Stimulated activated memory B cell treated with anti-CD40 and anti-IgM and Interleukin-4, amounts not matched to agents 10 μg/mL and 1 μg/mL and 100 μg/mL, for 72 hours (primary cell): ENCODE data around the gene CD109.
"Not testable (repeated sequence)": the region's sequence is repeated elsewhere in the genome, so short reads cannot be mapped to it uniquely, and the experiment has no call there.

Source experiments
- ATAC-seq: fragments of 150-1000 bp; cut with Tn5 transposase; 2 replicates; pipeline ENCODE4 v1.10.0; 2021
- H3K27ac Mint-ChIP-seq: one replicate; pipeline ENCODE4 v1.8.0; 2022; ENCODE audit warnings: mild to moderate bottlenecking, mixed read lengths
- H3K27me3 Mint-ChIP-seq: one replicate; pipeline ENCODE4 v1.8.0; 2022; ENCODE audit warnings: mixed read lengths
- H3K36me3 Mint-ChIP-seq: one replicate; pipeline ENCODE4 v1.8.0; 2022; ENCODE audit warnings: mixed read lengths
- H3K4me1 Mint-ChIP-seq: one replicate; pipeline ENCODE4 v1.8.0; 2022; ENCODE audit warnings: mixed read lengths
- H3K4me3 Mint-ChIP-seq: one replicate; pipeline ENCODE4 v1.8.0; 2022; ENCODE audit warnings: mild to moderate bottlenecking, moderate library complexity, mixed read lengths
- H3K9me3 Mint-ChIP-seq: one replicate; pipeline ENCODE4 v1.8.0; 2022; ENCODE audit warnings: mixed read lengths

The CD109 gene

GRCh38 chr6:73817253-73817652 lies 121.2 kb downstream of the CD109 start:
- H3K27ac Mint-ChIP-seq: no peak overlapping the region

GRCh38 chr6:73823046-73823735 lies 127.2 kb downstream of the CD109 start:
- no peaks in the 10 kb centered on the region for H3K36me3 Mint-ChIP-seq
- no peaks in the 10 kb centered on the region for H3K27me3 Mint-ChIP-seq
- H3K4me1 Mint-ChIP-seq: no peaks in the 10 kb centered on the region
- H3K27ac Mint-ChIP-seq: no peak overlapping the region
- H3K9me3 Mint-ChIP-seq: peaks cover 5% of the 10 kb centered on the region
- ATAC-seq: no peak
- no peak overlapping the region for H3K4me3 Mint-ChIP-seq

More at GRCh38 chr6:73817253-73817652, 121.2 kb downstream of the CD109 start:
- no peak for ATAC-seq
- no peaks in the 10 kb centered on the region for H3K36me3 Mint-ChIP-seq
- H3K4me3 Mint-ChIP-seq: no peak overlapping the region
- peaks cover 5% of the 10 kb centered on the region for H3K9me3 Mint-ChIP-seq
- H3K4me1 Mint-ChIP-seq: no peaks in the 10 kb centered on the region
- no peaks in the 10 kb centered on the region for H3K27me3 Mint-ChIP-seq

DNA sequence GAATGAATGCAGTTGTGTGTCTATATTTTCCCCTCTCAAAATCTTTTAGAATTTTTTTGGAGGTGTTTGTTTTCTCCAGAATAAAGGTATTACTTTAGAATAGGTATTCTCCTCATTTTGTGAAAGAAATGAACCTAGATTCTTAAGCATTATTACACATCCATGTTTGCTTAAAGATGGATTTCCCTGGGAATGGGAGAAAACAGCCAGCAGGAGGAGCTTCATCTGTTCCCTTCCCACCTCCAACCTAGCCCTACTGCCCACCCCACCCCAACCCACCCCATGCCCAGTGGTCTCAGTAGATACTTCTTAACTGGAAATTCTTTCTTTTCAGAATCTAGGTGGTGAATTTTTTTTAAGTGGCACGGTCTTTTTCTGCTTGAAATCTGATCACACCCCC lies 127.8 kb downstream of the CD109 start:
- ATAC-seq: peak; percentile 14
- Mint-ChIP-seq H3K36me3 (no peaks in the 10 kb centered on the region), H3K4me1 (no peaks in the 10 kb centered on the region), H3K9me3 (peaks cover 5% of the 10 kb centered on the region), H3K4me3 (no peak overlapping the region), H3K27me3 (no peaks in the 10 kb centered on the region), H3K27ac (no peak overlapping the region)

GRCh38 chr6:73826571-73826970 lies 130.6 kb downstream of the CD109 start:
- no peaks in the 10 kb centered on the region for H3K4me1 Mint-ChIP-seq
- H3K27me3 Mint-ChIP-seq: no peaks in the 10 kb centered on the region
- no peaks in the 10 kb centered on the region for H3K36me3 Mint-ChIP-seq
- no peaks in the 10 kb centered on the region for H3K9me3 Mint-ChIP-seq
- H3K27ac Mint-ChIP-seq: no peak overlapping the region
- no peak overlapping the region for H3K4me3 Mint-ChIP-seq
- ATAC-seq: no peak

- no peak for ATAC-seq
- Mint-ChIP-seq H3K9me3 (no peaks in the 10 kb centered on the region), H3K27ac (no peak overlapping the region), H3K4me1 (no peaks in the 10 kb centered on the region), H3K4me3 (no peak overlapping the region), H3K27me3 (no peaks in the 10 kb centered on the region), H3K36me3 (no peaks in the 10 kb centered on the region)
Measured at GRCh38 chr6:73830119-73830518, 134.1 kb downstream of the CD109 start.

GRCh38 chr6:73832313-73832712 lies 136.3 kb downstream of the CD109 start:
- Mint-ChIP-seq H3K27me3 (no peaks in the 10 kb centered on the region), H3K9me3 (no peaks in the 10 kb centered on the region), H3K4me3 (no peak overlapping the region), H3K36me3 (no peaks in the 10 kb centered on the region), H3K4me1 (no peaks in the 10 kb centered on the region), H3K27ac (no peak overlapping the region)
- ATAC-seq: no peak

DNA sequence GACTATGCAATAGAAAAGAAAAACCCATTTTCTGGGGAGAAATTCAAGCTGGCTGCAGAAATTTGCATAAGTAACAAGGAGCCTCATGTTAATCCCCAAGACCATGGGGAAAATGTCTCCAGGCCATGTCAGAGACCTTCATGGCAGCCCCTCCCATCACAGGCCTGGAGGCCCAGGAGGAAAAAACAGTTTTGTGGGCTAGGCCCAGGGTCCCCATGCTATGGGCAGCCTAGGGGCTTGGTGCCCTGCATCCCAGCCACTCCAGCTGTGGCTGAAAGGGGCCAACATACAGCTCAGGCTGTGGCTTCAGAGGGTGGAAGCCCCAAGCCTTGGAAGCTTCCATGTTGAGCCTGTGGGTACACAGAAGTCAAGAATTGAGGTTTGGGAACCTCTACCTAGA lies 148.7 kb downstream of the CD109 start:
- H3K9me3 Mint-ChIP-seq, H3K36me3 Mint-ChIP-seq, H3K4me3 Mint-ChIP-seq, H3K27ac Mint-ChIP-seq, ATAC-seq, H3K4me1 Mint-ChIP-seq: not testable (repeated sequence)
- peaks cover 26% of the 10 kb centered on the region for H3K27me3 Mint-ChIP-seq

- ATAC-seq, H3K9me3 Mint-ChIP-seq, H3K4me3 Mint-ChIP-seq, H3K36me3 Mint-ChIP-seq, H3K4me1 Mint-ChIP-seq, H3K27ac Mint-ChIP-seq: not testable (repeated sequence)
- H3K27me3 Mint-ChIP-seq: peaks cover 21% of the 10 kb centered on the region
Measured at GRCh38 chr6:73851048-73851447, 155.0 kb downstream of the CD109 start.

GRCh38 chr6:73854998-73855718 lies 159.2 kb downstream of the CD109 start:
- no peak for ATAC-seq
- Mint-ChIP-seq H3K4me1 (no peaks in the 10 kb centered on the region), H3K36me3 (no peaks in the 10 kb centered on the region), H3K27me3 (peaks cover 3% of the 10 kb centered on the region), H3K4me3 (no peak overlapping the region), H3K27ac (no peak overlapping the region), H3K9me3 (peaks cover 5% of the 10 kb centered on the region)

- Mint-ChIP-seq H3K36me3 (no peaks in the 10 kb centered on the region), H3K4me3 (no peak overlapping the region), H3K4me1 (no peaks in the 10 kb centered on the region), H3K27ac (no peak overlapping the region), H3K9me3 (peaks cover 2% of the 10 kb centered on the region), H3K27me3 (no peaks in the 10 kb centered on the region)
- no peak for ATAC-seq
Measured at GRCh38 chr6:73857341-73857890, 161.4 kb downstream of the CD109 start.

DNA sequence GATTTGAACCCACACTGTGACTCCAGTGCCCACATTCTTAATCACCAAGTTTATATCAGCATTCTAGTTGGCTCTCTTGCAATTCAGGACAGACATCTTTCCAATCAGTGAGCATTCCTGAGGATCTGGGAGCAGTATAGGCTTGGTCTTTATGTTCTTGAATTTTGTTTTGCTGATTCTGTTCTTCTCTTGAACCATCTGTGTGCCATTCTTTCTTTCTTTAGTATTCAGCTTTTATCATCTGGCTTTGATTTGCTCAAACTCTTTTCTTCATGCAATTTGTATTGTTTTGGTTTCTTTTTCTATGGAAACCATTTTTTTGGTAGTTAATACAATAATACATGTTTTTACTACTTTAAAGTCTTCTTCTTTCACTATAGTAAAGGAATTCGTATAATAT lies 162.4 kb downstream of the CD109 start:
- no peaks in the 10 kb centered on the region for H3K27me3 Mint-ChIP-seq
- H3K4me1 Mint-ChIP-seq: no peaks in the 10 kb centered on the region
- no peak overlapping the region for H3K27ac Mint-ChIP-seq
- no peak for ATAC-seq
- H3K9me3 Mint-ChIP-seq: no peaks in the 10 kb centered on the region
- H3K36me3 Mint-ChIP-seq: no peaks in the 10 kb centered on the region
- no peak overlapping the region for H3K4me3 Mint-ChIP-seq

DNA sequence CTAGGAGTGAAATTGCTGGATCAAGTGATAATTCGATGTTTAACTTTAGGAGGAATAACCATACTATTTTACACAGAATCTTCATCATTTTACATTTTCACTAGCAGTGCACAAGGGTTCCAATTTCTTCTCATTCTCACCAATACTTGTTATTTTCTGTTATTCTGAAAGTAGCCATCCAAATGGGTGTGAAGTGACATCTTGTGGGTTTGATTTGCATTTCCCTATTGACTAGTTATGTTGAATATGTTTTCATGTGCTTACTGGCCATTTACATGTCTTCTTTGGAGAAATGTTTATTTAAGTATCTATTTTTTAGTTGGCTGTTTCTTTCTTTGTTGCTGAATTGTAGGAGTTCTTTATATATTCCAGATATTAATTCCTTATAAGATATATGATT lies 164.3 kb downstream of the CD109 start:
- Mint-ChIP-seq H3K9me3 (no peaks in the 10 kb centered on the region), H3K4me1 (no peaks in the 10 kb centered on the region)

DNA sequence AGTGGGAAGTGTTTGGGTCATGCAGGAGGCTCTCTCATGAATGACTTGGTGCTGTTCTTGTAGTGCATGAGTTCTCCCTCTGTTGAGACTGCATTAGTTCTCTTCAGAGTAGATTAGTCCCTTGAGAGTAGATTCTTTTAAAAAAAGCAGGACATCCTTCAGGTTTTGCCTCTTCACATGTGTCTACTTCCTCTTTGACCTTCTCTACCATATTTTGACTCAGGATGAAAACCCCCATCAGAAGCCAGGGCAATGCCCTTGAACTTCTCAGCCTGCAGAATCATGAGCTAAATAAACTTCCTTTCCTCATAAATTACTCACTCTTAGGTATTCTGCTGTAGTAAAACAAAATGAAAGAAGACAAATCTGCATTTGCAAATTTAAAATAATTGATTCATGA lies 170.3 kb downstream of the CD109 start:
- Mint-ChIP-seq H3K4me1 (no peaks in the 10 kb centered on the region), H3K27me3 (no peaks in the 10 kb centered on the region), H3K27ac (no peak overlapping the region), H3K9me3 (no peaks in the 10 kb centered on the region), H3K36me3 (no peaks in the 10 kb centered on the region), H3K4me3 (no peak overlapping the region)
- peak; percentile 48 for ATAC-seq

More for the DNA sequence above, 164.3 kb downstream of the CD109 start:
- no peaks in the 10 kb centered on the region for H3K27me3 Mint-ChIP-seq
- no peak overlapping the region for H3K27ac Mint-ChIP-seq
- H3K4me3 Mint-ChIP-seq: no peak overlapping the region
- H3K36me3 Mint-ChIP-seq: no peaks in the 10 kb centered on the region
- no peak for ATAC-seq

GRCh38 chr6:73867411-73867810 lies 171.4 kb downstream of the CD109 start:
- Mint-ChIP-seq H3K4me1 (no peaks in the 10 kb centered on the region), H3K4me3 (no peak overlapping the region), H3K36me3 (no peaks in the 10 kb centered on the region), H3K27ac (no peak overlapping the region), H3K9me3 (no peaks in the 10 kb centered on the region), H3K27me3 (no peaks in the 10 kb centered on the region)
- ATAC-seq: no peak

- H3K4me3 Mint-ChIP-seq: no peak overlapping the region
- H3K36me3 Mint-ChIP-seq: no peaks in the 10 kb centered on the region
- no peaks in the 10 kb centered on the region for H3K9me3 Mint-ChIP-seq
- H3K27me3 Mint-ChIP-seq: peaks cover 15% of the 10 kb centered on the region
- no peaks in the 10 kb centered on the region for H3K4me1 Mint-ChIP-seq
- ATAC-seq: no peak
- no peak overlapping the region for H3K27ac Mint-ChIP-seq
Measured at GRCh38 chr6:73870907-73871306, 174.9 kb downstream of the CD109 start.

- Mint-ChIP-seq H3K9me3 (no peaks in the 10 kb centered on the region), H3K4me1 (no peaks in the 10 kb centered on the region), H3K36me3 (no peaks in the 10 kb centered on the region), H3K4me3 (no peak overlapping the region), H3K27me3 (peaks cover 15% of the 10 kb centered on the region), H3K27ac (no peak overlapping the region)
- ATAC-seq: no peak
Measured at GRCh38 chr6:73873081-73873480, 177.1 kb downstream of the CD109 start.
